Activated T-cell treated with anti-CD3 and anti-CD28 coated beads, Interleukin-2, amount 50 U/mL, for 4 hours (primary cell): ENCODE data around the gene DOK3. TPM values are rescaled to one million over a fixed set of nuclear protein-coding genes. Genes with fewer than 3 reads are reported as not detected.

Experiments
- ATAC-seq, 2 donors: fragments of 200-7000 bp; cut with Tn5 transposase; one replicate each; pipeline ENCODE4 v1.10.0; 2021
- DNase-seq: peaks from one replicate; pipeline ENCODE4 v3.0.0-alpha.2; 2020
- H3K27me3 Mint-ChIP-seq: one replicate; pipeline ENCODE4 v1.8.0; 2021; ENCODE audit warnings: low read depth, mixed read lengths
- H3K36me3 Mint-ChIP-seq: one replicate; pipeline ENCODE4 v1.8.0; 2022; ENCODE audit warnings: mixed read lengths; ENCODE audit not compliant: insufficient read depth
- H3K4me1 Mint-ChIP-seq: one replicate; pipeline ENCODE4 v1.8.0; 2021; ENCODE audit warnings: low read depth, mixed read lengths
- H3K4me3 Mint-ChIP-seq: one replicate; pipeline ENCODE4 v1.8.0; 2021; ENCODE audit warnings: mild to moderate bottlenecking, moderate library complexity, mixed read lengths
- H3K9me3 Mint-ChIP-seq: one replicate; pipeline ENCODE4 v1.8.0; 2021; ENCODE audit warnings: mixed read lengths
- total RNA-seq, 3 donors: library from RNA; stranded (reverse); gene quantifications; one replicate each; pipeline ENCODE4 v1.2.1, GENCODE V29; 2021

Gene DOK3
- total RNA-seq = 1 to 10 TPM; 8.2 to 9.2 (median 8.7) TPM

GRCh38 chr5:177509381-177509951 is at the start of gene DOK3:
Gene DOK3 (minus strand): TSS chr5:177509826. CDS start chr5:177509540, 286 bp downstream.
- no peaks in the 10 kb centered on the region for H3K9me3 Mint-ChIP-seq
- peaks cover 26% of the 10 kb centered on the region for H3K36me3 Mint-ChIP-seq
- DNase-seq = no peak
- ATAC-seq = peak in 1 of 2 donors; percentile 20
- H3K4me3 Mint-ChIP-seq = peak within 1 kb of the TSS; percentile 35
- peaks cover 11% of the 10 kb centered on the region for H3K4me1 Mint-ChIP-seq
- H3K27me3 Mint-ChIP-seq = no peaks in the 10 kb centered on the region

GRCh38 chr5:177557796-177558195 is 48.2 kb upstream of the DOK3 start:
- Mint-ChIP-seq H3K9me3 (no peaks in the 10 kb centered on the region), H3K4me1 (peaks cover 19% of the 10 kb centered on the region), H3K4me3 (no peak overlapping the region), H3K27me3 (no peaks in the 10 kb centered on the region), H3K36me3 (peaks cover 1% of the 10 kb centered on the region)
- ATAC-seq (no peak), DNase-seq (no peak)

- peaks cover 5% of the 10 kb centered on the region for H3K36me3 Mint-ChIP-seq
- DNase-seq = no peak
- no peak for ATAC-seq
Measured at GRCh38 chr5:177557041-177557647, 47.5 kb upstream of the DOK3 start.

GRCh38 chr5:177555665-177556064 is 46.0 kb upstream of the DOK3 start:
- Mint-ChIP-seq H3K4me1 (peaks cover 29% of the 10 kb centered on the region), H3K9me3 (no peaks in the 10 kb centered on the region), H3K36me3 (peaks cover 8% of the 10 kb centered on the region), H3K27me3 (no peaks in the 10 kb centered on the region), H3K4me3 (peak overlapping the region; percentile 86)
- DNase-seq (no peak), ATAC-seq (no peak)

More at GRCh38 chr5:177557041-177557647, 47.5 kb upstream of the DOK3 start:
- H3K4me3 Mint-ChIP-seq = no peak overlapping the region
- H3K9me3 Mint-ChIP-seq = no peaks in the 10 kb centered on the region
- no peaks in the 10 kb centered on the region for H3K27me3 Mint-ChIP-seq
- H3K4me1 Mint-ChIP-seq = peaks cover 26% of the 10 kb centered on the region

- no peaks in the 10 kb centered on the region for H3K27me3 Mint-ChIP-seq
- H3K4me3 Mint-ChIP-seq = peak overlapping the region; percentile 86
- H3K4me1 Mint-ChIP-seq = peaks cover 30% of the 10 kb centered on the region
- DNase-seq = no peak
- no peak for ATAC-seq
- H3K9me3 Mint-ChIP-seq = no peaks in the 10 kb centered on the region
- H3K36me3 Mint-ChIP-seq = peaks cover 8% of the 10 kb centered on the region
Measured at GRCh38 chr5:177555228-177555627, 45.6 kb upstream of the DOK3 start.

GRCh38 chr5:177554474-177555111 is 45.0 kb upstream of the DOK3 start, which contains the start of gene FAM193B:
Gene FAM193B (minus strand): TSS chr5:177554563. CDS start chr5:177554458, 105 bp downstream.
- Mint-ChIP-seq H3K9me3 (no peaks in the 10 kb centered on the region), H3K36me3 (peaks cover 8% of the 10 kb centered on the region), H3K4me3 (peak within 1 kb of the TSS; percentile 86), H3K4me1 (peaks cover 32% of the 10 kb centered on the region), H3K27me3 (no peaks in the 10 kb centered on the region)
- ATAC-seq = peak; percentile 97 to 98
- peak; percentile 93 for DNase-seq

- peak; percentile 62 to 63 for ATAC-seq
- Mint-ChIP-seq H3K9me3 (no peaks in the 10 kb centered on the region), H3K4me1 (peaks cover 33% of the 10 kb centered on the region), H3K4me3 (peak overlapping the region; percentile 78), H3K27me3 (no peaks in the 10 kb centered on the region), H3K36me3 (peaks cover 8% of the 10 kb centered on the region)
- peak; percentile 27 for DNase-seq
Measured at GRCh38 chr5:177553671-177554429, 44.2 kb upstream of the DOK3 start.

GRCh38 chr5:177552839-177553455 is 43.3 kb upstream of the DOK3 start:
- Mint-ChIP-seq H3K27me3 (no peaks in the 10 kb centered on the region), H3K4me1 (peaks cover 37% of the 10 kb centered on the region), H3K9me3 (no peaks in the 10 kb centered on the region), H3K4me3 (peak overlapping the region; percentile 78), H3K36me3 (peaks cover 11% of the 10 kb centered on the region)
- ATAC-seq = no peak
- no peak for DNase-seq

GRCh38 chr5:177550122-177550521 is 40.5 kb upstream of the DOK3 start:
- Mint-ChIP-seq H3K36me3 (peaks cover 16% of the 10 kb centered on the region), H3K27me3 (no peaks in the 10 kb centered on the region), H3K4me1 (peaks cover 42% of the 10 kb centered on the region), H3K4me3 (no peak overlapping the region), H3K9me3 (no peaks in the 10 kb centered on the region)
- DNase-seq (no peak), ATAC-seq (no peak)

GRCh38 chr5:177548495-177548894 is 38.9 kb upstream of the DOK3 start:
- ATAC-seq = no peak
- no peaks in the 10 kb centered on the region for H3K27me3 Mint-ChIP-seq
- no peaks in the 10 kb centered on the region for H3K9me3 Mint-ChIP-seq
- DNase-seq = no peak
- H3K36me3 Mint-ChIP-seq = peaks cover 16% of the 10 kb centered on the region
- peaks cover 39% of the 10 kb centered on the region for H3K4me1 Mint-ChIP-seq
- no peak overlapping the region for H3K4me3 Mint-ChIP-seq

- no peaks in the 10 kb centered on the region for H3K9me3 Mint-ChIP-seq
- H3K4me3 Mint-ChIP-seq = no peak overlapping the region
- DNase-seq (no peak), ATAC-seq (no peak)
- H3K36me3 Mint-ChIP-seq = peaks cover 16% of the 10 kb centered on the region
- H3K27me3 Mint-ChIP-seq = no peaks in the 10 kb centered on the region
- H3K4me1 Mint-ChIP-seq = peaks cover 33% of the 10 kb centered on the region
Measured at GRCh38 chr5:177547736-177548135, 38.1 kb upstream of the DOK3 start.

- Mint-ChIP-seq H3K27me3 (no peaks in the 10 kb centered on the region), H3K9me3 (no peaks in the 10 kb centered on the region), H3K4me3 (no peak overlapping the region), H3K4me1 (peaks cover 24% of the 10 kb centered on the region), H3K36me3 (peaks cover 11% of the 10 kb centered on the region)
- ATAC-seq (peak; percentile 66 to 67), DNase-seq (no peak)
Measured at GRCh38 chr5:177546258-177546741, 36.7 kb upstream of the DOK3 start.

- Mint-ChIP-seq H3K9me3 (no peaks in the 10 kb centered on the region), H3K36me3 (peaks cover 14% of the 10 kb centered on the region), H3K27me3 (no peaks in the 10 kb centered on the region), H3K4me3 (no peak overlapping the region), H3K4me1 (peaks cover 24% of the 10 kb centered on the region)
- no peak for ATAC-seq
- no peak for DNase-seq
Measured at GRCh38 chr5:177545487-177546257, 36.0 kb upstream of the DOK3 start.
